ENCODE data around the gene PTPRT.

DNA sequence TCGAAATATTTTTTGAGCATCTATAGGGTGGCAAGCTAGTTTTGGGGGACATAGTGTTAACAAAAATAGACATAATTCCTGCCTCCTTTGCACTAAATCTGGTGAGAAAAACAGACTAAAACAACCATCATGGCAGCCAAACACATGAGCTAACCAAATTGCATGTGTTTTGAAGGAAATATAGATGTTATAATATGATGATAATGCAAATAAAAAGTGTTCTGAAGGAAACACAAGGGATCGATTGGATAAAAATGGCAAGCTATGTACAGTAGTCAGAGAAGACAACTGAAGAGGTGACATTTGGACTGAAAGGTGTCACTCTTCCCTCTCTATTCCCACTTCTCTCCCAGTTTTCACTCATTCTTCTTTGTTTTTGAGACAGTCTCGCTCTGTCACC, 706.9 kb downstream of the PTPRT start:
- TF ChIP-seq, protein P1, sequence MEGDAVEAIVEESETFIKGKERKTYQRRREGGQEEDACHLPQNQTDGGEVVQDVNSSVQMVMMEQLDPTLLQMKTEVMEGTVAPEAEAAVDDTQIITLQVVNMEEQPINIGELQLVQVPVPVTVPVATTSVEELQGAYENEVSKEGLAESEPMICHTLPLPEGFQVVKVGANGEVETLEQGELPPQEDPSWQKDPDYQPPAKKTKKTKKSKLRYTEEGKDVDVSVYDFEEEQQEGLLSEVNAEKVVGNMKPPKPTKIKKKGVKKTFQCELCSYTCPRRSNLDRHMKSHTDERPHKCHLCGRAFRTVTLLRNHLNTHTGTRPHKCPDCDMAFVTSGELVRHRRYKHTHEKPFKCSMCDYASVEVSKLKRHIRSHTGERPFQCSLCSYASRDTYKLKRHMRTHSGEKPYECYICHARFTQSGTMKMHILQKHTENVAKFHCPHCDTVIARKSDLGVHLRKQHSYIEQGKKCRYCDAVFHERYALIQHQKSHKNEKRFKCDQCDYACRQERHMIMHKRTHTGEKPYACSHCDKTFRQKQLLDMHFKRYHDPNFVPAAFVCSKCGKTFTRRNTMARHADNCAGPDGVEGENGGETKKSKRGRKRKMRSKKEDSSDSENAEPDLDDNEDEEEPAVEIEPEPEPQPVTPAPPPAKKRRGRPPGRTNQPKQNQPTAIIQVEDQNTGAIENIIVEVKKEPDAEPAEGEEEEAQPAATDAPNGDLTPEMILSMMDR (IDR thresholded peaks at IDR 0.05): no peak
- TF ChIP-seq POLR2A (IDR thresholded peaks at IDR 0.05): no peak
